ENCODE results near the gene PRL. TPM values are rescaled to one million over a fixed set of nuclear protein-coding genes. Genes with fewer than 3 reads are reported as not detected.

Gene PRL
- total and polyA plus RNA-seq, 2 donors (not counting 1 experiment from before 2014, with no cell fraction given) = not detected

DNA sequence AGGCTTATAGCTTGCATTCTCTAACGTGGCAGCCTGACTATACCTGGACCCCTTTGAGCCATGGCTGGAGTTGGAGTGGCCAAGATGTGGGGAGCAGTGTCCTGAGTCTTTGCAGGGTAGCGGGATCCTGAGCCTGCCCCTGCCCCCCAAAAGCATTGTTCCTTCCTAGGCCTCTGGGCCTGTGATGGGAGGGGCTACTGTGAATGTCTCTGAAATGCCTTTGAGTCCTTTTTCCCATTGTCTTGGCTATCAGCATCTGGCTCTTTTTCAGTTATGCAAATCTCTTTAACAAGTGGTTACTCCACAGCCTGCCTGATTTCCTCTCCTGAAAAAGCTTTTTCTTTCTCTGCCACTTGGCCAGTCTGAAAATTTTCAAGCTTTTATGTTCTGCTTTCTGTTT, 17.0 kb upstream of the PRL start:
- Histone ChIP-seq H3K4me2 (ENCODE audit: extremely low read depth, insufficient read depth, low read length) (no peak overlapping the region), H3K36me3 (ENCODE audit: control insufficient read depth, insufficient read depth, low read length) (no peaks in the 10 kb centered on the region), H2AFZ (ENCODE audit: low read length) (no peak overlapping the region), H3K79me2 (ENCODE audit: control insufficient read depth, insufficient read depth, low read length) (no peaks in the 10 kb centered on the region), H3K27me3 (ENCODE audit: control insufficient read depth, insufficient read depth, low read length) (no peaks in the 10 kb centered on the region), H3K4me1 (ENCODE audit: control insufficient read depth, extremely low read depth, insufficient read depth, low read length) (no peaks in the 10 kb centered on the region), H3K9ac (ENCODE audit: insufficient read depth, low read length) (no peak overlapping the region), H3K9me3 (ENCODE audit: control insufficient read depth, insufficient read depth, low read depth, low read length) (no peaks in the 10 kb centered on the region), H4K20me1 (ENCODE audit: control insufficient read depth, extremely low read depth, insufficient read depth, low read length) (no peaks in the 10 kb centered on the region), H3K27ac (ENCODE audit: insufficient read depth, low read length) (no peak overlapping the region), H3K4me3 (replicated peaks in 1 of 4; ENCODE audit: control extremely low read depth in 1 of 4, insufficient read depth in 1 of 4, low read depth in 3 of 4, low read length in 4 of 4) (no peak overlapping the region)
- TF ChIP-seq, protein P1, sequence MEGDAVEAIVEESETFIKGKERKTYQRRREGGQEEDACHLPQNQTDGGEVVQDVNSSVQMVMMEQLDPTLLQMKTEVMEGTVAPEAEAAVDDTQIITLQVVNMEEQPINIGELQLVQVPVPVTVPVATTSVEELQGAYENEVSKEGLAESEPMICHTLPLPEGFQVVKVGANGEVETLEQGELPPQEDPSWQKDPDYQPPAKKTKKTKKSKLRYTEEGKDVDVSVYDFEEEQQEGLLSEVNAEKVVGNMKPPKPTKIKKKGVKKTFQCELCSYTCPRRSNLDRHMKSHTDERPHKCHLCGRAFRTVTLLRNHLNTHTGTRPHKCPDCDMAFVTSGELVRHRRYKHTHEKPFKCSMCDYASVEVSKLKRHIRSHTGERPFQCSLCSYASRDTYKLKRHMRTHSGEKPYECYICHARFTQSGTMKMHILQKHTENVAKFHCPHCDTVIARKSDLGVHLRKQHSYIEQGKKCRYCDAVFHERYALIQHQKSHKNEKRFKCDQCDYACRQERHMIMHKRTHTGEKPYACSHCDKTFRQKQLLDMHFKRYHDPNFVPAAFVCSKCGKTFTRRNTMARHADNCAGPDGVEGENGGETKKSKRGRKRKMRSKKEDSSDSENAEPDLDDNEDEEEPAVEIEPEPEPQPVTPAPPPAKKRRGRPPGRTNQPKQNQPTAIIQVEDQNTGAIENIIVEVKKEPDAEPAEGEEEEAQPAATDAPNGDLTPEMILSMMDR (conservative IDR thresholded peaks at IDR 0.05 in 1 of 2, IDR thresholded peaks at IDR 0.05 in 1 of 2; ENCODE audit: low read depth in 1 of 2, low read length in 2 of 2) = no peak
- TF ChIP-seq EZH2 (IDR thresholded peaks at IDR 0.05; ENCODE audit: low read length, missing control alignments) = no peak
- no peak for DNase-seq (ENCODE audit: low read depth in 2 of 2)

DNA sequence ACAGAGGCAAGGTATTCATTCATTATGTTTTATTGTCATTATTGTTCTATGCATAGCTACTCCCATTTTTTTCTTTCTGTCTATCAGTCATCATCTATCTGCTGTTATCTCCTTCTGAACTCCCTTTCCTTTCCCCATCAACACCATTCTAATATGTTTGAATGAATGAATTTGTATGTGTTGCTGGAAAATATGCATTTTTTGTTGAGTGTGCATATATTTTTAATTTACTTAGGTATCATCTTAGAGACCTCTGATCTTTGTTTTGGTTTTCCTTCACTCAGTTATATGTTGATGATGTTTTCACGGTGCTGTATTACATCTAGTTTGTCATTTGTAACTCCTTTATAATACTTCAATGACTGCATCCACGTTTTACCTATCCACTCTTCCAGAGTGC, 12.1 kb upstream of the PRL start:
- H3K79me2 ChIP-seq (ENCODE audit: control insufficient read depth, insufficient read depth, low read length) = no peaks in the 10 kb centered on the region
- H4K20me1 ChIP-seq (ENCODE audit: control insufficient read depth, extremely low read depth, insufficient read depth, low read length) = no peaks in the 10 kb centered on the region
- H3K4me2 ChIP-seq (ENCODE audit: extremely low read depth, insufficient read depth, low read length) = no peak overlapping the region
- no peaks in the 10 kb centered on the region for H3K36me3 ChIP-seq (ENCODE audit: control insufficient read depth, insufficient read depth, low read length)
- H3K4me1 ChIP-seq (ENCODE audit: control insufficient read depth, extremely low read depth, insufficient read depth, low read length) = no peaks in the 10 kb centered on the region
- no peak for DNase-seq (ENCODE audit: low read depth in 2 of 2)
- no peak overlapping the region for H3K27ac ChIP-seq (ENCODE audit: insufficient read depth, low read length)
- H3K27me3 ChIP-seq (ENCODE audit: control insufficient read depth, insufficient read depth, low read length) = no peaks in the 10 kb centered on the region
- H3K9me3 ChIP-seq (ENCODE audit: control insufficient read depth, insufficient read depth, low read depth, low read length) = no peaks in the 10 kb centered on the region
- TF ChIP-seq EZH2 (IDR thresholded peaks at IDR 0.05; ENCODE audit: low read length, missing control alignments) = no peak
- TF ChIP-seq, protein P1 (conservative IDR thresholded peaks at IDR 0.05 in 1 of 2, IDR thresholded peaks at IDR 0.05 in 1 of 2; ENCODE audit: low read depth in 1 of 2, low read length in 2 of 2) = no peak
- H3K4me3 ChIP-seq (replicated peaks in 1 of 4; ENCODE audit: control extremely low read depth in 1 of 4, insufficient read depth in 1 of 4, low read depth in 3 of 4, low read length in 4 of 4) = no peak overlapping the region
- no peak overlapping the region for H2AFZ ChIP-seq (ENCODE audit: low read length)
- H3K9ac ChIP-seq (ENCODE audit: insufficient read depth, low read length) = no peak overlapping the region

DNA sequence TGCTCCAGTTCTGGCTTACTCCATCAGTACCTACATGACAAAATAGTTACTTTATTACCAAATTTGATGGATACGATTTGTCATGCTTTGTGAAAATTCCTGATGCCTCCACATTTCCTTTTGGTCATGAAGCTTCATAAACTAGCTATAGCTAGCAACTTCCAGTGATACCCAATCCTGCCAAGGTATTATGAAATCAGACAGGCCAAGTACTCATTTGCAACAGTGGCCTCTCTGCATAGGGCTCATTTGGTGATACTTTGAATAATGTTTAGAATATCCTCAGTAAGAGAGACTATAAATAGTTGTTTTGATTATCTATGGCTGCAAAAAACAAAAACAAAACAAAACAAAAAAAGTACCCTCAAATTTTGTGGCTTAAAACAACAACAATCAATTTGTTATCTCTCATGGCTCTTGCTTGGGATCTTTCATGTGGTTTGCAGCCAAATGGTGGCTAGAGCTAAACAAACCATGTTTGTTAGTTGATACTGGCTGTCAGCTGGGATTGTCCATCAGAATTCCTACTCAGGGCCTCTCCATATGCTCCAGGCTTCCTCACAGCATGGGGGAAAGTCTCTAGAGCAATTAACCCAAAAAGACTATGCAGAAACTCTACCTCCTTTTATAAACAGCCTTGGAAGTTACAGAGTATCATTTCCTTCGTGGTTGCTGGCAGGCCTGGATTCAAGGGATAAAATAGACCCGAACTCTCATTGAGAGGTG, 10.1 kb upstream of the PRL start:
- TF ChIP-seq, protein P1 (conservative IDR thresholded peaks at IDR 0.05 in 1 of 2, IDR thresholded peaks at IDR 0.05 in 1 of 2; ENCODE audit: low read depth in 1 of 2, low read length in 2 of 2) = no peak
- no peak for TF ChIP-seq EZH2 (IDR thresholded peaks at IDR 0.05; ENCODE audit: low read length, missing control alignments)
- no peak overlapping the region for H3K27ac ChIP-seq (ENCODE audit: insufficient read depth, low read length)
- no peak overlapping the region for H3K4me3 ChIP-seq (replicated peaks in 1 of 4; ENCODE audit: control extremely low read depth in 1 of 4, insufficient read depth in 1 of 4, low read depth in 3 of 4, low read length in 4 of 4)
- H3K9me3 ChIP-seq (ENCODE audit: control insufficient read depth, insufficient read depth, low read depth, low read length) = no peaks in the 10 kb centered on the region
- H3K36me3 ChIP-seq (ENCODE audit: control insufficient read depth, insufficient read depth, low read length) = no peaks in the 10 kb centered on the region
- no peaks in the 10 kb centered on the region for H4K20me1 ChIP-seq (ENCODE audit: control insufficient read depth, extremely low read depth, insufficient read depth, low read length)
- no peaks in the 10 kb centered on the region for H3K79me2 ChIP-seq (ENCODE audit: control insufficient read depth, insufficient read depth, low read length)
- no peaks in the 10 kb centered on the region for H3K4me1 ChIP-seq (ENCODE audit: control insufficient read depth, extremely low read depth, insufficient read depth, low read length)
- no peaks in the 10 kb centered on the region for H3K27me3 ChIP-seq (ENCODE audit: control insufficient read depth, insufficient read depth, low read length)
- no peak overlapping the region for H3K4me2 ChIP-seq (ENCODE audit: extremely low read depth, insufficient read depth, low read length)
- no peak overlapping the region for H3K9ac ChIP-seq (ENCODE audit: insufficient read depth, low read length)
- H2AFZ ChIP-seq (ENCODE audit: low read length) = no peak overlapping the region
- no peak for DNase-seq (ENCODE audit: low read depth in 2 of 2)
